ENCODE results near the gene RPL28. TPM values are rescaled to one million over a fixed set of nuclear protein-coding genes. Genes with fewer than 3 reads are reported as not detected.

Gene RPL28
- total RNA-seq, 4 donors from 2014 or later, result 20.7 to 1,084 (median 431) TPM

- H3K4me1 ChIP-seq, result peaks cover 5 to 16% of the 10 kb centered on the region in 2 donors
- peaks cover 24 to 36% of the 10 kb centered on the region in 2 donors for H3K27me3 ChIP-seq
- intact Hi-C loops (cut with DNase I; ENCODE audit: low total_unique reads), result no loop called here
- DNase-seq, result peak; percentile 54 to 65
- no peaks in the 10 kb centered on the region for H3K9me3 ChIP-seq
- peak overlapping the region; percentile 22 to 29 for H3K4me3 ChIP-seq
- no peak for TF ChIP-seq POLR2A (IDR thresholded peaks at IDR 0.05)
- TF ChIP-seq CTCF (IDR thresholded peaks at IDR 0.05), result no peak
- no peak overlapping the region for H3K27ac ChIP-seq
- no peaks in the 10 kb centered on the region for H3K36me3 ChIP-seq
These were observed 31.7 kb upstream of the RPL28 start for GRCh38 chr19:55353803-55354697.

- H3K27me3 ChIP-seq, result peaks cover 24 to 36% of the 10 kb centered on the region in 2 donors
- peaks cover 5 to 16% of the 10 kb centered on the region in 2 donors for H3K4me1 ChIP-seq
- peak within 1 kb of the TSS; percentile 22 to 29 for H3K4me3 ChIP-seq
- DNase-seq, result no peak
- H3K9me3 ChIP-seq, result no peaks in the 10 kb centered on the region
- H3K36me3 ChIP-seq, result no peaks in the 10 kb centered on the region
- TF ChIP-seq POLR2A (IDR thresholded peaks at IDR 0.05) (no peak), CTCF (IDR thresholded peaks at IDR 0.05) (no peak)
- H3K27ac ChIP-seq, result no peak within 1 kb of the TSS
- intact Hi-C loops (cut with DNase I; ENCODE audit: low total_unique reads), result no loop called here
These were observed 31.0 kb upstream of the RPL28 start, which contains the start of gene COX6B2 for GRCh38 chr19:55354698-55355212. Gene COX6B2, minus strand, starts transcription at chr19:55354719. Its CDS starts 198 bp downstream, at chr19:55354521.

GRCh38 chr19:55355213-55355821 lies 30.4 kb upstream of the RPL28 start:
- TF ChIP-seq CTCF (IDR thresholded peaks at IDR 0.05) (no peak), POLR2A (IDR thresholded peaks at IDR 0.05) (no peak)
- Histone ChIP-seq H3K27me3 (peaks cover 24 to 36% of the 10 kb centered on the region in 2 donors), H3K4me1 (peaks cover 5 to 16% of the 10 kb centered on the region in 2 donors), H3K36me3 (no peaks in the 10 kb centered on the region), H3K27ac (no peak overlapping the region), H3K4me3 (no peak overlapping the region), H3K9me3 (no peaks in the 10 kb centered on the region)
- no peak for DNase-seq
- intact Hi-C loops (cut with DNase I; ENCODE audit: low total_unique reads), result no loop called here

- Histone ChIP-seq H3K9me3 (no peaks in the 10 kb centered on the region), H3K27me3 (peaks cover 10 to 13% of the 10 kb centered on the region in 2 donors), H3K4me1 (peaks cover 1 to 11% of the 10 kb centered on the region in 2 donors), H3K36me3 (no peaks in the 10 kb centered on the region), H3K27ac (no peak overlapping the region), H3K4me3 (no peak overlapping the region)
- no peak for DNase-seq
- intact Hi-C loops (cut with DNase I; ENCODE audit: low total_unique reads), result no loop called here
- no peak for TF ChIP-seq POLR2A (IDR thresholded peaks at IDR 0.05)
- TF ChIP-seq CTCF (IDR thresholded peaks at IDR 0.05), result no peak
These were observed 27.2 kb upstream of the RPL28 start for GRCh38 chr19:55358493-55358892.

Data from uterus (tissue), 4 donors.